NT2/D1 (cell line): ENCODE measurements around the gene CAPN13.

Experiments
- DNase-seq: peaks from one replicate; pipeline ENCODE4 v3.0.0-alpha.2; 2011; ENCODE audit warnings: low read depth, low spot score
- H3K27me3 ChIP-seq: 2 replicates; pipeline ENCODE4 v1.6.0; 2011; ENCODE audit warnings: mild to moderate bottlenecking; ENCODE audit not compliant: insufficient read length, insufficient read depth
- H3K36me3 ChIP-seq: 2 replicates; pipeline ENCODE4 v1.6.1; 2011; ENCODE audit warnings: mild to moderate bottlenecking, low read length, mixed read lengths; ENCODE audit not compliant: insufficient read depth, insufficient read length
- H3K4me1 ChIP-seq: 2 replicates; pipeline ENCODE4 v1.5.1; 2011; ENCODE audit not compliant: insufficient read depth, insufficient read length
- H3K4me3 ChIP-seq: 2 replicates; pipeline ENCODE4 v1.5.1; 2011; ENCODE audit warnings: low read depth; ENCODE audit not compliant: insufficient read length
- H3K9ac ChIP-seq: 2 replicates; pipeline ENCODE4 v1.6.0; 2011; ENCODE audit warnings: low read depth; ENCODE audit not compliant: insufficient read length
- H3K9me3 ChIP-seq: 2 replicates; pipeline ENCODE4 v1.5.1; 2011; ENCODE audit warnings: mild to moderate bottlenecking, low read length; ENCODE audit not compliant: insufficient read depth
- SUZ12 ChIP-seq: IDR thresholded peaks from 2 replicates; pipeline ENCODE4 v1.6.1; 2011; ENCODE audit not compliant: insufficient read length, insufficient read depth; ENCODE audit errors: extremely low read depth
- YY1 ChIP-seq: IDR thresholded peaks from 2 replicates; pipeline ENCODE4 v1.6.1; 2011; ENCODE audit not compliant: insufficient read length, insufficient read depth
- ZNF274 ChIP-seq: IDR thresholded peaks from 2 replicates; pipeline ENCODE4 v1.6.1; 2011; ENCODE audit warnings: mild to moderate bottlenecking, low read depth, low read length

CAPN13 gene

GRCh38 chr2:30713698-30714097, 93.5 kb downstream of the CAPN13 start:
- Histone ChIP-seq H3K9ac (no peak overlapping the region), H3K27me3 (no peaks in the 10 kb centered on the region), H3K9me3 (peaks cover 30% of the 10 kb centered on the region; the same call in 1 of the 2 replicates), H3K4me3 (no peak overlapping the region), H3K36me3 (no peaks in the 10 kb centered on the region), H3K4me1 (no peaks in the 10 kb centered on the region)
- TF ChIP-seq SUZ12 (no peak), ZNF274 (no peak), YY1 (no peak)
- DNase-seq, result no peak

GRCh38 chr2:30711646-30712085, 95.6 kb downstream of the CAPN13 start:
- H3K4me1 ChIP-seq, result no peaks in the 10 kb centered on the region
- no peak overlapping the region for H3K9ac ChIP-seq
- peaks cover 30% of the 10 kb centered on the region; the same call in 1 of the 2 replicates for H3K9me3 ChIP-seq
- no peak overlapping the region for H3K4me3 ChIP-seq
- H3K36me3 ChIP-seq, result no peaks in the 10 kb centered on the region
- no peaks in the 10 kb centered on the region for H3K27me3 ChIP-seq
- TF ChIP-seq YY1, result no peak
- no peak for TF ChIP-seq SUZ12
- peak; percentile 91 for DNase-seq

DNA sequence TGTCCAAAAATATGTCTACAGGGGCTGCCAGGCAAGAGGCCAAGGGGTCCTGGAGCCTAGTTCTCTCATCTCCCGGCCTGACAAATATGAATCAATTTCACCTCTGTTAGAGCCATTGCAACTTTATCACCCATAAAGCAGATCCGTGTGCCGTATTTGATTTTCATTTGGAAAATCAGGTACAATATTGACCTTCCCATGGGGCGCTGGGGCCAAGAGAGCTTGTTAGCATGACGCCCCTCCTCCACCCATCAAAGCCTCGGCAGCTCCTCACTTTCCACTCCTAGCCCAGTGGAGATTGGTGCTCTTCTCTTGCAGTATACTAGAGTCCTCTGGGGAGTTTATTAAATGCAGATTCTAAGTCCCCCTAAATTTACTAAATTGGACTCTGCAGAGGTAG, 96.8 kb downstream of the CAPN13 start:
- TF ChIP-seq ZNF274, result no peak
- no peak for DNase-seq
- Histone ChIP-seq H3K4me1 (no peaks in the 10 kb centered on the region), H3K9ac (no peak overlapping the region), H3K4me3 (no peak overlapping the region), H3K9me3 (peaks cover 30% of the 10 kb centered on the region; the same call in 1 of the 2 replicates), H3K36me3 (no peaks in the 10 kb centered on the region), H3K27me3 (no peaks in the 10 kb centered on the region)

- Histone ChIP-seq H3K4me1 (no peaks in the 10 kb centered on the region), H3K9ac (no peak overlapping the region), H3K36me3 (no peaks in the 10 kb centered on the region), H3K4me3 (no peak overlapping the region), H3K9me3 (peaks cover 30% of the 10 kb centered on the region; the same call in 1 of the 2 replicates), H3K27me3 (no peaks in the 10 kb centered on the region)
- DNase-seq, result no peak
- no peak for TF ChIP-seq ZNF274
These were observed 97.2 kb downstream of the CAPN13 start for GRCh38 chr2:30710016-30710415.

GRCh38 chr2:30709516-30709915, 97.7 kb downstream of the CAPN13 start:
- H3K9ac ChIP-seq, result no peak overlapping the region
- H3K36me3 ChIP-seq, result no peaks in the 10 kb centered on the region
- TF ChIP-seq YY1 (no peak), SUZ12 (no peak), ZNF274 (no peak)
- peaks cover 30% of the 10 kb centered on the region; the same call in 1 of the 2 replicates for H3K9me3 ChIP-seq
- no peaks in the 10 kb centered on the region for H3K27me3 ChIP-seq
- H3K4me1 ChIP-seq, result no peaks in the 10 kb centered on the region
- no peak overlapping the region for H3K4me3 ChIP-seq
- DNase-seq, result no peak

DNA sequence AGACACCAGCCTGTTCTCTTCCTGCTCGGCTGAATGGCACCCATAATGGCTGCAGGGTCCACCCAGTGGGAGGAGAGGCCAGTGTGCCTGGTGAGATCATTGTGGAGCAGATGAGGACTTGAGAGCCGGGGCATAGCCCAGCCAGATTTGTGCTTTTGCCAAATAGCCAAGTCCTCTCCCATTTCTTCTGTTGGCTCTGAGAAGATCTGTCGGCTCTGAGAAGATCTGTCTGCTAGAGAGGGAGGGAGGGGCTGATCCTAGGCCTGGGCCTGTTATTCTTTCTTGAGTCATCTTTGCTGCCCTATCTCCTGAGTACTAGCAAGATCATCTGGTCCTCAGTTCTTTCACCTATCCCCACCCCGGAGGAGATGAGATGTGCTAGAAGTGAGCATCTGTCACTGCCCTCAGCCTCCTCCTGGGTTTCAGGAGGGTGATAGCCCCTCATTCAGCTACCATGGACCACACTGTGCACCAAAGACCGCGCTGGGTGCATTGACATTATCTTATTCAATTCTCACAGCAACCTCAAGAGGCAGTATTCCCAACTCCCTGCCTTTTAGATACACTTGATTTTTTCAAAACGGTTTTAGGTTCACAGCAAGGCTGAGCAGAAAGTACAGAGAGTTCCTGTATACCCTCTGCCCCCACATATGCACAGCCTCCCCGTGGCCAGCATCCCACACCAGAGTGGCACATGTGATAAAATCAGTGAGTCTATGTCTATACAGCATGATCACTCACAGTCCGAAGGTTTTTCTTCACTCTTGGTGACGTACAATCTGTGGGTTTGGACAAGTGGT, 98.6 kb downstream of the CAPN13 start:
- no peak for DNase-seq
- TF ChIP-seq YY1 (no peak), ZNF274 (no peak), SUZ12 (no peak)
- Histone ChIP-seq H3K9me3 (peaks cover 30% of the 10 kb centered on the region; the same call in 1 of the 2 replicates), H3K9ac (no peak overlapping the region), H3K4me3 (no peak overlapping the region), H3K27me3 (no peaks in the 10 kb centered on the region), H3K4me1 (no peaks in the 10 kb centered on the region), H3K36me3 (no peaks in the 10 kb centered on the region)

DNA sequence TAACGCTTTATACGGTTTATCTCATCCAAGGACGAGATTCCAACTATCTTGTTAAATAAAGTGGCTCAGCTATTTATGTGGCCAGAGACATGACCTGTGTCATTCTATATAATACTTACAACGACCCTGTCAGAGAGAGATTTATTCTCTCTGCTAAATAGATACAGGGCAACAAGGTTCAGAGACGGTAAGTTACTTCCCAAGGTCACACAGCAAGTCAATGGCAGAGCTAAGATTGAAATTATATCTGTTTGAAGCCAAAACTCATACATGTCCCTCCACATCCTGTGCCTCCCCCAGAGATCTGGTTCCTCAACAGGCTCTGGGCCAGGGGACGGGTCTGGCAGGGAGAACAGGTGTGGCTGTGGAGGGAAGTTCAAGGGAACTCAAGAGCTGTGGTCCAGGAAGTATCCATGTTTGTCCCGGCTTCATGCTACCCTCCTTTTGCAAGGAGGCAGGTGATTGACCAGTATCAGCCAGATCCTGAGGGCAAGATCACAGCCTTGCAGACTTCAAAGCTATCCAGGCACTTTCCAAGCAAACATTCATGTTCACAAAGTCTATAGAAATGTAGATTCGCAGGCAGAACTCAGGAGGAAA, 99.8 kb downstream of the CAPN13 start:
- no peaks in the 10 kb centered on the region for H3K4me1 ChIP-seq
- H3K4me3 ChIP-seq, result no peak overlapping the region
- no peak overlapping the region for H3K9ac ChIP-seq
- no peaks in the 10 kb centered on the region for H3K27me3 ChIP-seq
- no peak for DNase-seq
- no peak for TF ChIP-seq SUZ12
- TF ChIP-seq YY1, result no peak
- TF ChIP-seq ZNF274, result no peak
- no peaks in the 10 kb centered on the region for H3K36me3 ChIP-seq
- peaks cover 37% of the 10 kb centered on the region for H3K9me3 ChIP-seq
